Measurements from ENCODE around the gene ERGIC1. TPM values are rescaled to one million over a fixed set of nuclear protein-coding genes. Genes with fewer than 3 reads are reported as not detected.

The ERGIC1 gene
- total RNA-seq, 1 donor from 2014 or later: 131 TPM

DNA sequence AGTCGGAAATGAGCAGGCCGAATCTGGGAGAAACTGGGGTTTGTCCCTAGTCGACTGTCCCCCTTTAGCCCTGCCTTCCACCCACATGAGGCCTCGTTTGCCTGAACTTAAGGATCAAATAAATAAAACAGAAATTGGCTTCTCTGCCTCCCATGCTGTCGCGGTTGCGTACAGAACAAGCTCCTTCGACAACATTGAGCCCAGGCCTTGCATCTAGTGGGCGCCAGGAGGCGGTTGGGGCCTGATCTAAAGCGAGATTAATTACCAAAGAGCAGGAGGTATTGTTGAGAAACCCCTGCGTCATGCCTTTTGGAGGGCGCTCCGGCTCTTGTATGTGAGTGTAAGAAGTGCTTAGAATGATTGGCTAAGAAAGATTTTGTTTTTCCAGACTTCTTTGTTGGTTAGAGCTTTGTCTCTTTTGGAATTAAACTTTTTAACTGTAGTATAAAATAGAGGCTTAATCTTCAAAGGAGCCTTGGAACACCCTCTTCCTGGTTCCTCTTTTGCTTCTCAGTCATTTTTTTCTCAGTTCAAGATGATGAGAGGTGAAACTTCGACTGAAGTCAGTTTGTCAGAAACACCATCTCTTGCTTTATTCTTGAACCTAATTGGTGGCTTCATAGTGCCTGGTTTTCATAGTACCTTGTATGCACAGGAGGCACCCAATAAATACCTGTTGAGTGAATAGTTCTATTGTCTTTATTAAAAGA lies 150.3 kb downstream of the ERGIC1 start:
- Histone ChIP-seq H3K27ac (ENCODE audit: low read depth, low read length) (peak overlapping the region; percentile 93), H3K4me3 (ENCODE audit: insufficient read depth, low read depth, low read length) (peak overlapping the region; percentile 78), H3K4me2 (ENCODE audit: low read length) (peak overlapping the region; percentile 90), H3K36me3 (ENCODE audit: insufficient read depth, low read length) (peaks cover 3% of the 10 kb centered on the region), H4K20me1 (ENCODE audit: insufficient read depth, low read length) (peaks cover 36% of the 10 kb centered on the region), H3K79me2 (ENCODE audit: insufficient read depth, low read length) (peaks cover 58% of the 10 kb centered on the region), H3K4me1 (ENCODE audit: insufficient read depth, low read length) (peaks cover 11% of the 10 kb centered on the region), H3K9me3 (ENCODE audit: insufficient read depth, low read depth, low read length) (no peaks in the 10 kb centered on the region), H3K9ac (ENCODE audit: low read length) (peak overlapping the region; percentile 92), H3K27me3 (ENCODE audit: insufficient read depth, low read length) (no peaks in the 10 kb centered on the region), H2AFZ (ENCODE audit: low read depth, low read length) (peak overlapping the region; percentile 88)
- H3K4me3 Mint-ChIP-seq (ENCODE audit: unreplicated experiment): peak overlapping the region; percentile 97
- DNase-seq (ENCODE audit: low read depth) (peak; percentile 89), FAIRE-seq (no peak)
- H3K27me3 Mint-ChIP-seq (ENCODE audit: low read depth, unreplicated experiment): no peaks in the 10 kb centered on the region
- TF ChIP-seq, protein P1, sequence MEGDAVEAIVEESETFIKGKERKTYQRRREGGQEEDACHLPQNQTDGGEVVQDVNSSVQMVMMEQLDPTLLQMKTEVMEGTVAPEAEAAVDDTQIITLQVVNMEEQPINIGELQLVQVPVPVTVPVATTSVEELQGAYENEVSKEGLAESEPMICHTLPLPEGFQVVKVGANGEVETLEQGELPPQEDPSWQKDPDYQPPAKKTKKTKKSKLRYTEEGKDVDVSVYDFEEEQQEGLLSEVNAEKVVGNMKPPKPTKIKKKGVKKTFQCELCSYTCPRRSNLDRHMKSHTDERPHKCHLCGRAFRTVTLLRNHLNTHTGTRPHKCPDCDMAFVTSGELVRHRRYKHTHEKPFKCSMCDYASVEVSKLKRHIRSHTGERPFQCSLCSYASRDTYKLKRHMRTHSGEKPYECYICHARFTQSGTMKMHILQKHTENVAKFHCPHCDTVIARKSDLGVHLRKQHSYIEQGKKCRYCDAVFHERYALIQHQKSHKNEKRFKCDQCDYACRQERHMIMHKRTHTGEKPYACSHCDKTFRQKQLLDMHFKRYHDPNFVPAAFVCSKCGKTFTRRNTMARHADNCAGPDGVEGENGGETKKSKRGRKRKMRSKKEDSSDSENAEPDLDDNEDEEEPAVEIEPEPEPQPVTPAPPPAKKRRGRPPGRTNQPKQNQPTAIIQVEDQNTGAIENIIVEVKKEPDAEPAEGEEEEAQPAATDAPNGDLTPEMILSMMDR (IDR thresholded peaks at IDR 0.05; ENCODE audit: insufficient read depth, low read depth, low read length): peak; percentile 42
- TF ChIP-seq EZH2 (IDR thresholded peaks at IDR 0.05; ENCODE audit: insufficient read depth, low read length): no peak
- H3K9me3 Mint-ChIP-seq (ENCODE audit: unreplicated experiment): no peaks in the 10 kb centered on the region
- H3K4me1 Mint-ChIP-seq (ENCODE audit: low read depth, unreplicated experiment): peaks cover 3% of the 10 kb centered on the region
- peaks cover 3% of the 10 kb centered on the region for H3K36me3 Mint-ChIP-seq (ENCODE audit: low read depth, unreplicated experiment)
- H3K27ac Mint-ChIP-seq (ENCODE audit: unreplicated experiment): peak overlapping the region; percentile 88

DNA sequence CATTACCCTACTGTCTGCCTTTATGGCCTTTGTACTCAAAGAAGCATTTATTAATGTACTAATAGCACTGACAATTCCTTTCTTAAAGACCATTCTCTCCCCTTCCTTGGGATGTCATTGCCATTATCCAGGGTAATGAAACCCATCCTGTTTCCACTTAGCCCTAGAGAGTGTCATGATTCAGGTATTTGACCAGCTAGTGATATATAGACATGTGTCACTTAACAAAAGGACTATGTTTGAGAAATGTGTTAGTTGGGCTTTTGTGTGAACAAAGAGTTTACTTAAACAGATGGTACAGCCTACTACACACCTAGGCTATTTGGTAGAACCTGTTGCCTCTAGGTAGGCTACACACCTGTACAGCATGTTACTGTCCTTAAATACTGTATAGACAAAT lies 151.5 kb downstream of the ERGIC1 start:
- Histone ChIP-seq H4K20me1 (ENCODE audit: insufficient read depth, low read length) (peaks cover 39% of the 10 kb centered on the region), H3K27me3 (ENCODE audit: insufficient read depth, low read length) (no peaks in the 10 kb centered on the region), H2AFZ (ENCODE audit: low read depth, low read length) (no peak overlapping the region), H3K27ac (ENCODE audit: low read depth, low read length) (no peak overlapping the region), H3K9me3 (ENCODE audit: insufficient read depth, low read depth, low read length) (no peaks in the 10 kb centered on the region), H3K36me3 (ENCODE audit: insufficient read depth, low read length) (peaks cover 3% of the 10 kb centered on the region), H3K79me2 (ENCODE audit: insufficient read depth, low read length) (peaks cover 67% of the 10 kb centered on the region), H3K4me1 (ENCODE audit: insufficient read depth, low read length) (peaks cover 11% of the 10 kb centered on the region), H3K4me3 (ENCODE audit: insufficient read depth, low read depth, low read length) (peak overlapping the region; percentile 38), H3K4me2 (ENCODE audit: low read length) (peak overlapping the region; percentile 90), H3K9ac (ENCODE audit: low read length) (no peak overlapping the region)
- H3K36me3 Mint-ChIP-seq (ENCODE audit: low read depth, unreplicated experiment): peaks cover 3% of the 10 kb centered on the region
- DNase-seq (ENCODE audit: low read depth) (no peak), FAIRE-seq (no peak)
- no peaks in the 10 kb centered on the region for H3K27me3 Mint-ChIP-seq (ENCODE audit: low read depth, unreplicated experiment)
- H3K4me1 Mint-ChIP-seq (ENCODE audit: low read depth, unreplicated experiment): peaks cover 3% of the 10 kb centered on the region
- H3K9me3 Mint-ChIP-seq (ENCODE audit: unreplicated experiment): no peaks in the 10 kb centered on the region
- TF ChIP-seq, protein P1 (IDR thresholded peaks at IDR 0.05; ENCODE audit: insufficient read depth, low read depth, low read length): no peak
- no peak for TF ChIP-seq EZH2 (IDR thresholded peaks at IDR 0.05; ENCODE audit: insufficient read depth, low read length)
- H3K27ac Mint-ChIP-seq (ENCODE audit: unreplicated experiment): peak overlapping the region; percentile 5
- H3K4me3 Mint-ChIP-seq (ENCODE audit: unreplicated experiment): peak overlapping the region; percentile 97

DNA sequence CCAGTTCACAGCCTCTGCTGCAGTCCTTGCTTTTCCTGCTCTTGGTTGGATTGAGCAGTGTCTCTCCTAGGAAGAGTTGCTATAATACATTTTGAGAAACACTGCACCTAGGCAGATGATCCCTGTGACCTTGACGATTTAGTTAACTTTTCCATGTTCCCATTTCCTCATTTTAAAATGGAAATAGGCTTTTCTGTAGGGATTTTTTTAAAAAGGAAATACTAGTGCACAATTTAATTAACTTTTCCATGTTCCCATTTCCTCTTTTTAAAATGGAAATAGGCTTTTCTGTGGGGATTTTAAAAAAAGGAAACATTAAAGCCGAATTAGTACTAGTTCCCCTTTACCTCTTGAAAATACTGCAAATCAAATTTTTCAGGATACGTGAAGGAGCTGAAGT lies 154.2 kb downstream of the ERGIC1 start:
- Mint-ChIP-seq H3K4me3 (ENCODE audit: unreplicated experiment) (no peak overlapping the region), H3K27me3 (ENCODE audit: low read depth, unreplicated experiment) (no peaks in the 10 kb centered on the region)

More for the DNA sequence above, 154.2 kb downstream of the ERGIC1 start:
- Histone ChIP-seq H3K27ac (ENCODE audit: low read depth, low read length) (no peak overlapping the region), H3K9me3 (ENCODE audit: insufficient read depth, low read depth, low read length) (no peaks in the 10 kb centered on the region), H3K4me3 (ENCODE audit: insufficient read depth, low read depth, low read length) (no peak overlapping the region), H3K79me2 (ENCODE audit: insufficient read depth, low read length) (peaks cover 88% of the 10 kb centered on the region), H3K9ac (ENCODE audit: low read length) (no peak overlapping the region), H3K4me1 (ENCODE audit: insufficient read depth, low read length) (peaks cover 10% of the 10 kb centered on the region), H3K4me2 (ENCODE audit: low read length) (no peak overlapping the region), H4K20me1 (ENCODE audit: insufficient read depth, low read length) (peaks cover 56% of the 10 kb centered on the region), H3K36me3 (ENCODE audit: insufficient read depth, low read length) (peaks cover 5% of the 10 kb centered on the region), H3K27me3 (ENCODE audit: insufficient read depth, low read length) (no peaks in the 10 kb centered on the region), H2AFZ (ENCODE audit: low read depth, low read length) (no peak overlapping the region)
- Mint-ChIP-seq H3K9me3 (ENCODE audit: unreplicated experiment) (no peaks in the 10 kb centered on the region), H3K4me1 (ENCODE audit: low read depth, unreplicated experiment) (peaks cover 3% of the 10 kb centered on the region), H3K27ac (ENCODE audit: unreplicated experiment) (no peak overlapping the region), H3K36me3 (ENCODE audit: low read depth, unreplicated experiment) (peaks cover 10% of the 10 kb centered on the region)
- no peak for TF ChIP-seq EZH2 (IDR thresholded peaks at IDR 0.05; ENCODE audit: insufficient read depth, low read length)
- TF ChIP-seq, protein P1 (IDR thresholded peaks at IDR 0.05; ENCODE audit: insufficient read depth, low read depth, low read length): no peak
- FAIRE-seq: no peak
- DNase-seq (ENCODE audit: low read depth): no peak

Measured in astrocyte (in vitro differentiated cells and primary cell).